Activated T-cell treated with anti-CD3 and anti-CD28 coated beads, Interleukin-2, amount 50 U/mL, for 72 hours (primary cell): ENCODE data around the gene AGBL1. TPM values are rescaled to one million over a fixed set of nuclear protein-coding genes. Genes with fewer than 3 reads are reported as not detected.

ENCODE experiments used
- ATAC-seq, 2 donors: fragments of 150-1000 bp; cut with Tn5 transposase; replicated peaks in 1 of 2; 2 replicates each; pipeline ENCODE4 v1.10.0; 2021; ENCODE audit warnings: moderate library complexity in 2 of 2, mild to moderate bottlenecking in 1 of 2
- DNase-seq, 2 donors: peaks; one replicate each; pipeline ENCODE4 v3.0.0; 2021 to 2022; ENCODE audit warnings: mixed read lengths in 1 of 2
- H3K27ac Mint-ChIP-seq: one replicate; pipeline ENCODE4 v1.8.0; 2022; ENCODE audit warnings: mild to moderate bottlenecking, moderate library complexity, mixed read lengths
- H3K27me3 Mint-ChIP-seq: one replicate; pipeline ENCODE4 v1.8.0; 2022; ENCODE audit warnings: low read depth, mixed read lengths
- H3K36me3 Mint-ChIP-seq, 2 donors: one replicate each; pipeline ENCODE4 v1.8.0; 2022; ENCODE audit warnings: mixed read lengths in 2 of 2, mild to moderate bottlenecking in 1 of 2; ENCODE audit not compliant: insufficient read depth in 2 of 2
- H3K4me1 Mint-ChIP-seq: one replicate; pipeline ENCODE4 v1.8.0; 2022; ENCODE audit warnings: low read depth, mixed read lengths
- H3K4me3 Mint-ChIP-seq, 2 donors: one replicate each; pipeline ENCODE4 v1.8.0; 2022; ENCODE audit warnings: mild to moderate bottlenecking in 2 of 2, mixed read lengths in 2 of 2, moderate library complexity in 2 of 2
- H3K9me3 Mint-ChIP-seq, 2 donors: one replicate each; pipeline ENCODE4 v1.8.0; 2022; ENCODE audit warnings: mixed read lengths in 2 of 2
- total RNA-seq, 2 donors: library from RNA; stranded (reverse); gene quantifications; one replicate each; pipeline ENCODE4 v1.2.3, GENCODE V29; 2022

AGBL1 gene
- under 1 TPM in 1 of 2 donors, not detected in 1; 0.14 TPM for total RNA-seq

GRCh38 chr15:86079508-86080266, at the start of gene AGBL1:
TSS of gene AGBL1 (plus strand) at chr15:86079871.
- Mint-ChIP-seq H3K4me1 (peaks cover 7% of the 10 kb centered on the region), H3K27me3 (peaks cover 13% of the 10 kb centered on the region), H3K4me3 (no peak within 1 kb of the TSS), H3K36me3 (no peaks in the 10 kb centered on the region), H3K27ac (no peak within 1 kb of the TSS), H3K9me3 (no peaks in the 10 kb centered on the region)
- no peak for ATAC-seq
- no peak for DNase-seq

- Mint-ChIP-seq H3K4me3 (no peak overlapping the region), H3K36me3 (no peaks in the 10 kb centered on the region), H3K9me3 (no peaks in the 10 kb centered on the region), H3K4me1 (no peaks in the 10 kb centered on the region), H3K27ac (no peak overlapping the region), H3K27me3 (no peaks in the 10 kb centered on the region)
- DNase-seq (no peak), ATAC-seq (no peak)
These were observed 44.8 kb upstream of the AGBL1 start for GRCh38 chr15:86034904-86035303.

- no peaks in the 10 kb centered on the region for H3K4me1 Mint-ChIP-seq
- H3K9me3 Mint-ChIP-seq: no peaks in the 10 kb centered on the region
- H3K27ac Mint-ChIP-seq: no peak overlapping the region
- H3K36me3 Mint-ChIP-seq: no peaks in the 10 kb centered on the region
- no peak for ATAC-seq
- DNase-seq: no peak
- H3K27me3 Mint-ChIP-seq: no peaks in the 10 kb centered on the region
- no peak overlapping the region for H3K4me3 Mint-ChIP-seq
These were observed 43.4 kb upstream of the AGBL1 start for GRCh38 chr15:86036243-86036642.

GRCh38 chr15:86038491-86038890, 41.2 kb upstream of the AGBL1 start:
- H3K27ac Mint-ChIP-seq: no peak overlapping the region
- DNase-seq (no peak), ATAC-seq (no peak)
- no peaks in the 10 kb centered on the region for H3K27me3 Mint-ChIP-seq
- H3K36me3 Mint-ChIP-seq: no peaks in the 10 kb centered on the region
- H3K9me3 Mint-ChIP-seq: no peaks in the 10 kb centered on the region
- H3K4me3 Mint-ChIP-seq: no peak overlapping the region
- no peaks in the 10 kb centered on the region for H3K4me1 Mint-ChIP-seq

GRCh38 chr15:86040356-86041033, 39.2 kb upstream of the AGBL1 start:
- no peaks in the 10 kb centered on the region for H3K27me3 Mint-ChIP-seq
- no peaks in the 10 kb centered on the region for H3K4me1 Mint-ChIP-seq
- no peaks in the 10 kb centered on the region for H3K9me3 Mint-ChIP-seq
- H3K4me3 Mint-ChIP-seq: no peak overlapping the region
- no peaks in the 10 kb centered on the region for H3K36me3 Mint-ChIP-seq
- ATAC-seq (no peak), DNase-seq (no peak)
- H3K27ac Mint-ChIP-seq: no peak overlapping the region

GRCh38 chr15:86041399-86041798, 38.3 kb upstream of the AGBL1 start:
- no peaks in the 10 kb centered on the region for H3K27me3 Mint-ChIP-seq
- no peak for ATAC-seq

GRCh38 chr15:86042226-86042625, 37.4 kb upstream of the AGBL1 start:
- DNase-seq (no peak), ATAC-seq (no peak)
- Mint-ChIP-seq H3K27me3 (no peaks in the 10 kb centered on the region), H3K4me1 (no peaks in the 10 kb centered on the region), H3K4me3 (no peak overlapping the region), H3K27ac (no peak overlapping the region), H3K9me3 (no peaks in the 10 kb centered on the region), H3K36me3 (no peaks in the 10 kb centered on the region)

More at GRCh38 chr15:86041399-86041798, 38.3 kb upstream of the AGBL1 start:
- Mint-ChIP-seq H3K4me1 (no peaks in the 10 kb centered on the region), H3K4me3 (no peak overlapping the region), H3K36me3 (no peaks in the 10 kb centered on the region), H3K9me3 (no peaks in the 10 kb centered on the region), H3K27ac (no peak overlapping the region)
- DNase-seq: no peak

- no peak overlapping the region for H3K4me3 Mint-ChIP-seq
- H3K27ac Mint-ChIP-seq: no peak overlapping the region
- no peak for DNase-seq
- no peaks in the 10 kb centered on the region for H3K9me3 Mint-ChIP-seq
- no peak for ATAC-seq
- no peaks in the 10 kb centered on the region for H3K27me3 Mint-ChIP-seq
- H3K36me3 Mint-ChIP-seq: no peaks in the 10 kb centered on the region
- H3K4me1 Mint-ChIP-seq: no peaks in the 10 kb centered on the region
These were observed 34.7 kb upstream of the AGBL1 start for GRCh38 chr15:86044981-86045380.

GRCh38 chr15:86054338-86054737, 25.3 kb upstream of the AGBL1 start:
- Mint-ChIP-seq H3K9me3 (no peaks in the 10 kb centered on the region), H3K4me1 (no peaks in the 10 kb centered on the region), H3K27me3 (no peaks in the 10 kb centered on the region), H3K4me3 (no peak overlapping the region), H3K27ac (no peak overlapping the region), H3K36me3 (no peaks in the 10 kb centered on the region)
- ATAC-seq: no peak
- DNase-seq: no peak

- Mint-ChIP-seq H3K27me3 (no peaks in the 10 kb centered on the region), H3K4me3 (no peak overlapping the region), H3K36me3 (no peaks in the 10 kb centered on the region), H3K9me3 (no peaks in the 10 kb centered on the region), H3K27ac (no peak overlapping the region), H3K4me1 (no peaks in the 10 kb centered on the region)
- DNase-seq: no peak
- ATAC-seq: no peak
These were observed 24.0 kb upstream of the AGBL1 start for GRCh38 chr15:86055688-86056087.

- no peak for ATAC-seq
These were observed 19.8 kb upstream of the AGBL1 start for GRCh38 chr15:86059851-86060250.

GRCh38 chr15:86060674-86061073, 19.0 kb upstream of the AGBL1 start:
- Mint-ChIP-seq H3K9me3 (no peaks in the 10 kb centered on the region), H3K27me3 (no peaks in the 10 kb centered on the region), H3K36me3 (no peaks in the 10 kb centered on the region), H3K4me3 (no peak overlapping the region), H3K27ac (no peak overlapping the region), H3K4me1 (no peaks in the 10 kb centered on the region)
- DNase-seq: no peak
- ATAC-seq: no peak

More at GRCh38 chr15:86059851-86060250, 19.8 kb upstream of the AGBL1 start:
- no peaks in the 10 kb centered on the region for H3K4me1 Mint-ChIP-seq
- no peak for DNase-seq
- H3K9me3 Mint-ChIP-seq: no peaks in the 10 kb centered on the region
- H3K4me3 Mint-ChIP-seq: no peak overlapping the region
- H3K27me3 Mint-ChIP-seq: no peaks in the 10 kb centered on the region
- no peaks in the 10 kb centered on the region for H3K36me3 Mint-ChIP-seq
- no peak overlapping the region for H3K27ac Mint-ChIP-seq

GRCh38 chr15:86061581-86061980, 18.1 kb upstream of the AGBL1 start:
- no peaks in the 10 kb centered on the region for H3K4me1 Mint-ChIP-seq

More at GRCh38 chr15:86061581-86061980, 18.1 kb upstream of the AGBL1 start:
- no peaks in the 10 kb centered on the region for H3K27me3 Mint-ChIP-seq
- no peak for DNase-seq
- no peaks in the 10 kb centered on the region for H3K36me3 Mint-ChIP-seq
- ATAC-seq: no peak
- no peaks in the 10 kb centered on the region for H3K9me3 Mint-ChIP-seq
- H3K4me3 Mint-ChIP-seq: no peak overlapping the region
- no peak overlapping the region for H3K27ac Mint-ChIP-seq
